ENCODE data around the gene TFDP2. TPM values are rescaled to one million over a fixed set of nuclear protein-coding genes. Genes with fewer than 3 reads are reported as not detected.
"Not testable (repeated sequence)": the region's sequence is repeated elsewhere in the genome, so short reads cannot be mapped to it uniquely, and the experiment has no call there.

Gene TFDP2
- total and polyA plus RNA-seq, 9 donors: 21.3 to 43.7 (median 34.7) TPM

DNA sequence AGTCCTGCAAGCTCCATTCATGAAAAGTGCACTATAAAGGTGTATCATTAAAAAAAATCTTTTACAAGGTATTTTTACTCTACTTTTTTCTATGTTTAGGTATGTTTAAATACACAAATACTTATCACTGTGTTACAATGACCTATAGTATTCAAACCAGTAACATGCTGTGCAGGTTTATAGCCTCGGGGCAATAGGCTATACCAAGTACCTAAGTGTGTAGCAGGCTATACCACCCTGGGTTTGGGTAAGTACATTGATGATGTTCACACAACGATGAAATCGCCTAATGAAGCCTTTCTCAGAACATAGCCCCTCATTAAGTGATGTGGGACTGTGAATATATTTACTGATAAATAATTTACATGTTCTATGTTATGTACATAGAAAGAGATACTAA, 168.3 kb downstream of the TFDP2 start:
- Histone ChIP-seq H3K4me3 (ENCODE audit: low read length) (no peak overlapping the region), H3K4me1 (ENCODE audit: control insufficient read depth, insufficient read depth, low read length) (no peaks in the 10 kb centered on the region), H3K27ac (ENCODE audit: low read length) (no peak overlapping the region), H3K9me3 (replicated peaks; ENCODE audit: control insufficient read depth, low read depth, low read length) (no peaks in the 10 kb centered on the region), H3K27me3 (ENCODE audit: control insufficient read depth, insufficient read depth, low read length) (no peaks in the 10 kb centered on the region), H3K36me3 (ENCODE audit: control insufficient read depth, insufficient read depth, low read length) (peaks cover 2% of the 10 kb centered on the region)
- WGBS (ENCODE audit: insufficient coverage): no CpG with 5 or more reads among the region's 3 CpGs
- no peak for DNase-seq

DNA sequence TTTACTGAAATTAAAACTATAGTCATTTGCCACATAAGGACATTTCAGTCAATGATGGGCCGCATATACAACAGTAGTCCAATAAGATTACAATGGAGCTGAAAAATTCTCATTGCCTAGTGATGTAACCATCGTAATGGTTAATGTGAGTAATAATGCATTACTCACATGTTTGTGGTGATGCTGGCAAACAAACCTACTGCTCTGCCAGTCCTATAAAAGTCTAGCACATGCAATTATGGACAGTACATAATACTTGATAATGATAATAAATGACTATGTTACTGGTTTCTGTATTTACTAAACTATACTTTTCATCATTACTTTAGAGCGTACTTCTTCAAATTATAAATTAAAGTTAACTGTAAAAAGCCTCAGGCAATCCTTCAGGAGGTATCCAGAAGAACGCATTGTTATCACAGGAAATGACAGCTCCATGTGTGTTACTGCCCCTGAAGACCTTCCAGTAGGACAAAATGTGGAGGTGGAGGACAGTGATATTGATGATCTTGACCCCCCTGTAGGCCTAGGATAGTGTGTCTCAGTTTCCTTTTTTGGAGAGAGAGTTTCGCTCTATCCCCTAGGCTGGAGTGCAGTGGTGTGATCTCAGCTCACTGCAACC, 170.2 kb downstream of the TFDP2 start:
- Histone ChIP-seq H3K27me3 (ENCODE audit: control insufficient read depth, insufficient read depth, low read length) (no peaks in the 10 kb centered on the region), H3K27ac (ENCODE audit: low read length) (no peak overlapping the region), H3K4me1 (ENCODE audit: control insufficient read depth, insufficient read depth, low read length) (no peaks in the 10 kb centered on the region), H3K9me3 (replicated peaks; ENCODE audit: control insufficient read depth, low read depth, low read length) (no peaks in the 10 kb centered on the region), H3K36me3 (ENCODE audit: control insufficient read depth, insufficient read depth, low read length) (no peaks in the 10 kb centered on the region), H3K4me3 (ENCODE audit: low read length) (no peak overlapping the region)
- 67% methylated on average over 1 of the region's 5 CpGs for WGBS (ENCODE audit: insufficient coverage)
- no peak for DNase-seq

DNA sequence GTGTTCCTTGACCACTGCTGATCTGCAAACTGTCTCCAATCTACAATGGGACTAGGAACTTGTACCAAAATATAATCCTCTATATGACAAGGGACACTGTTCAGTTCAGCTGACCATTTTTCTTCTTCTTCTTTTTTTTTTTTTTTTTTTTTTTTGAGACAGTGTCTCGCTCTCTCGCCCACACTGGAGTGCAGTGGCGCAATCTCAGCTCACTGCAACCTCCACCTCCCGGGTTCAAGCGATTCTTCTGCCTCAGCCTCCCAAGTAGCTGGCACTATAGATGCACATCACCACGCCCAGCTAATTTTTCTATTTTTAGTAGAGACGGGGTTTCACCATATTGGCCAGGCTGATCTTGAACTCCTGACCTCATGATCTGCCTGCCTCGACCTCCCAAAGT, 174.6 kb downstream of the TFDP2 start:
- H3K9me3 ChIP-seq (replicated peaks; ENCODE audit: control insufficient read depth, low read depth, low read length); H3K27me3 ChIP-seq (ENCODE audit: control insufficient read depth, insufficient read depth, low read length); H3K27ac ChIP-seq (ENCODE audit: low read length); DNase-seq; H3K36me3 ChIP-seq (ENCODE audit: control insufficient read depth, insufficient read depth, low read length); H3K4me3 ChIP-seq (ENCODE audit: low read length); H3K4me1 ChIP-seq (ENCODE audit: control insufficient read depth, insufficient read depth, low read length): not testable (repeated sequence)
- 100% methylated on average over 6 of the region's 8 CpGs for WGBS (ENCODE audit: insufficient coverage)

DNA sequence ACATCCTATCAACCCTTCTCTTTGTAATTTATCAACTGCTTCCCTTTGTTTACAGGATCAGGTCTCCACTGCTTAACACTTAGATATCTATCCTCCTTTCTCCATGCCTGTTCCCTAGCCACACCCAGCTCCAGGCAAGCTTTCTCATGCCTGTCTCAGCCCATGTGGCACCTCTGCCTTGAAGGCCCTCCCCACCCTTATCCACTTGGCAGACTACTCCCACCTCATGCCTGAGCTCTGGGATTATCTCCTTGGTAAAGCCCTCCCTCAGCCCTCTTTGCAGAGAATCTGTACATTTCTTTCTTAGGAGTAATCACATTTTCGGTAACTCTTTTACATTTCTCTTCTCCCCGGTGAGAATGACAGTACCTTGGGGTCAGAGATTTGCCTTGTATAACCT, 176.9 kb downstream of the TFDP2 start:
- WGBS (ENCODE audit: insufficient coverage): no CpG with 5 or more reads among the region's 2 CpGs
- Histone ChIP-seq H3K4me1 (ENCODE audit: control insufficient read depth, insufficient read depth, low read length) (no peaks in the 10 kb centered on the region), H3K4me3 (ENCODE audit: low read length) (no peak overlapping the region), H3K27ac (ENCODE audit: low read length) (no peak overlapping the region), H3K36me3 (ENCODE audit: control insufficient read depth, insufficient read depth, low read length) (peaks cover 7% of the 10 kb centered on the region), H3K9me3 (replicated peaks; ENCODE audit: control insufficient read depth, low read depth, low read length) (no peaks in the 10 kb centered on the region), H3K27me3 (ENCODE audit: control insufficient read depth, insufficient read depth, low read length) (no peaks in the 10 kb centered on the region)
- DNase-seq: no peak

DNA sequence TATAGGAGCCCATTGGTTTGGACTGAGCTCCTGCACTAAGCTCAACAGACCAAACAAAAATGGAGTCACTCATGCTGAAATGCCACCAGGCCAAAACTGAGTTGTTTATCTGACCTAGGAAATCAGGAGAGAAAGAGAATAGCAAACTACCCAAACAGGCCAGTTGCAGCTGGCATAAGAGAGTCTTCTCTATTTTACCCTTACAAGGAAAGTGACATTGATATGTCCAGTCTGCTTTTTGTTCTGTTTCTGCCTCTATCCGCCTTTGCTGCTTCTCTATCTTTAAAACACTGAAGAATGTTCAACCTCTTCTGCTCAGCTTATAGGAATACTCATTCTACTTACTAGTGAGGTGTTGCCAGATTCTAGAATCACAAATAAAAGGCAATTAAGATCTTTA, 177.8 kb downstream of the TFDP2 start:
- no CpG with 5 or more reads among the region's 1 CpG for WGBS (ENCODE audit: insufficient coverage)
- H3K36me3 ChIP-seq (ENCODE audit: control insufficient read depth, insufficient read depth, low read length): peaks cover 7% of the 10 kb centered on the region

DNA sequence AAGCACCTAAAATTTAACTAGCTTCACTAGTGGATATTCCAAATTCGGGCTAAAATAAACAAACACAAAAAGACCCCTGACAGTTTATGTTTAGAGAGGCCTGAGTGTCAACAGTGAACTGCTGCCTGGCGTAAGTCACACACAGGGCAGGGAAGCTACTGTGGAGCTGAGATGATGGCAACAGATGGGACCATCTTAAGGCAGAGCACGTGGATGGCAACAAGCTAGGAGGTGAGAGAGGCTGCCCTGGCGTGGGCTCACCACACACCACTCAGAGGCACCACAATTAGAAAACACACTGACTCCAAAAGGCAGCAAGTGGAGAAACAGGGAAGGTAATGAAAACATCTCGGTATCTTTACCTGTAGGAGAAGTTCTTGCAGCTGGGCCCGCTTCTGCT, 179.6 kb downstream of the TFDP2 start:
- no peak overlapping the region for H3K4me3 ChIP-seq (ENCODE audit: low read length)
- no CpG with 5 or more reads among the region's 6 CpGs for WGBS (ENCODE audit: insufficient coverage)

More for the DNA sequence above, 177.8 kb downstream of the TFDP2 start:
- no peak for DNase-seq
- Histone ChIP-seq H3K4me1 (ENCODE audit: control insufficient read depth, insufficient read depth, low read length) (no peaks in the 10 kb centered on the region), H3K27ac (ENCODE audit: low read length) (no peak overlapping the region), H3K9me3 (replicated peaks; ENCODE audit: control insufficient read depth, low read depth, low read length) (no peaks in the 10 kb centered on the region), H3K27me3 (ENCODE audit: control insufficient read depth, insufficient read depth, low read length) (no peaks in the 10 kb centered on the region), H3K4me3 (ENCODE audit: low read length) (no peak overlapping the region)

DNA sequence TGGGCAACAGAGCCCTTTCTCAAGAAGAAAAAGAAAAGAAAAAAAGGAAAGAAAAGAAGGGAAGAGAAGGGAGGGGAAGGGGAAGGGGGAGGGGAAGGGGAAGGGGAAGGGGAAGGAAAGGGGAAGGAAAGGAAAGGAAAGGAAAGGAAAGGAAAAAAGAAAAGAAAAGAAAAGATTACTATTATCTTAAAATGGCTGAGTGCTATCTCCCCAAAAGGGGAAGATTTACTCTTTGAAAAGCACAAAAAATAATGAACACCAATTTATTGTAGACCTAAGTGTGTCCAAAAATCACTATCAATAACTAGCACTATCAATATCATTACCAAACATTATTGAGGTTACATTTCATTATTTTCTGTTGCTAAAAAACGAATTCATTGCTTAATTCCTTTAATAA, 183.9 kb downstream of the TFDP2 start:
- no CpG with 5 or more reads among the region's 1 CpG for WGBS (ENCODE audit: insufficient coverage)
- H3K36me3 ChIP-seq (ENCODE audit: control insufficient read depth, insufficient read depth, low read length): peaks cover 15% of the 10 kb centered on the region
- no peak overlapping the region for H3K4me3 ChIP-seq (ENCODE audit: low read length)
- H3K27ac ChIP-seq (ENCODE audit: low read length): no peak overlapping the region
- no peaks in the 10 kb centered on the region for H3K27me3 ChIP-seq (ENCODE audit: control insufficient read depth, insufficient read depth, low read length)
- H3K9me3 ChIP-seq (replicated peaks; ENCODE audit: control insufficient read depth, low read depth, low read length): no peaks in the 10 kb centered on the region
- no peaks in the 10 kb centered on the region for H3K4me1 ChIP-seq (ENCODE audit: control insufficient read depth, insufficient read depth, low read length)
- no peak for DNase-seq

More for the DNA sequence above, 179.6 kb downstream of the TFDP2 start:
- no peak for DNase-seq
- H3K27me3 ChIP-seq (ENCODE audit: control insufficient read depth, insufficient read depth, low read length): no peaks in the 10 kb centered on the region
- H3K36me3 ChIP-seq (ENCODE audit: control insufficient read depth, insufficient read depth, low read length): peaks cover 7% of the 10 kb centered on the region
- H3K27ac ChIP-seq (ENCODE audit: low read length): no peak overlapping the region
- H3K4me1 ChIP-seq (ENCODE audit: control insufficient read depth, insufficient read depth, low read length): no peaks in the 10 kb centered on the region
- no peaks in the 10 kb centered on the region for H3K9me3 ChIP-seq (replicated peaks; ENCODE audit: control insufficient read depth, low read depth, low read length)

DNA sequence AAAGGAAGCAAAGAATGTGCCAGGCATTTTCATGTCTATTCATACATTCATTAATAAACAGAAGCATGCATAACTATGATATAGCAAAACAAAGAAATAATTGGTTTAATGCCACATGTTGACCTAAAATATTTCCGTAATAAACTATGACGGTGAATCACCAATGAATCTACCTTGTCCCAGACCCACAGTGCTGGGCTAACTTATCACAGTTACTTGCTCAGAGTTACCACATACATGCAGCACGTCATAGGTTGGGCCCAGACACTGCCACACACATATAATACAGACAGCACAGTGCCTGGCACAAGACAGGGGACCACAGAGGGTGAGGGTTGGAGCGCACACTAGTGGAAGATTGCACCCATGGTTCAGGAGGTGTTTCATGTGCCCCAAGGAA, 186.0 kb downstream of the TFDP2 start:
- peaks cover 14% of the 10 kb centered on the region for H3K36me3 ChIP-seq (ENCODE audit: control insufficient read depth, insufficient read depth, low read length)
- no peak for DNase-seq
- no peaks in the 10 kb centered on the region for H3K4me1 ChIP-seq (ENCODE audit: control insufficient read depth, insufficient read depth, low read length)
- WGBS (ENCODE audit: insufficient coverage): 94% methylated on average over 2 of the region's 4 CpGs
- no peak overlapping the region for H3K27ac ChIP-seq (ENCODE audit: low read length)
- no peaks in the 10 kb centered on the region for H3K9me3 ChIP-seq (replicated peaks; ENCODE audit: control insufficient read depth, low read depth, low read length)
- H3K4me3 ChIP-seq (ENCODE audit: low read length): no peak overlapping the region
- H3K27me3 ChIP-seq (ENCODE audit: control insufficient read depth, insufficient read depth, low read length): no peaks in the 10 kb centered on the region

DNA sequence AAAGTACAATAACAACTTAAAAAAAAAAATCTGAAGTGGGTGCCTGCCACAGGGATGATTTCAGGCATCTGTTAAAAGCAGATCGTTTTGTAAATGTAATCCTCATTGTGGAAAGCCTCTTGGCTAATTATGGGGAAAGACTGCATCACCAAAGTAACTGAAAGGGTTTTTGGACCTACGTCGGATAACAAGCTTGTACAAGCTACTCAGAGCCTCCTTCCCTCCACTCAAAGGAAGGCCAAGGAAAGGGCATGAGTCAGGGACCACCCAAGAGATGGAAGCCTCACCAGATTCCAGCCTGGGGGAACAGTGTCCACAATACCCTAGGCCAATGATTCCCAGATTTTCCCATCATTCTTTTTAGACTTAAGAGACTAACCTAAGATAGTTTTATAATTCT, 188.6 kb downstream of the TFDP2 start:
- DNase-seq: peak; percentile 65
- 10% methylated on average over 2 of the region's 3 CpGs for WGBS (ENCODE audit: insufficient coverage)
- no peaks in the 10 kb centered on the region for H3K4me1 ChIP-seq (ENCODE audit: control insufficient read depth, insufficient read depth, low read length)
- no peak overlapping the region for H3K4me3 ChIP-seq (ENCODE audit: low read length)
- no peak overlapping the region for H3K27ac ChIP-seq (ENCODE audit: low read length)
- no peaks in the 10 kb centered on the region for H3K9me3 ChIP-seq (replicated peaks; ENCODE audit: control insufficient read depth, low read depth, low read length)
- H3K36me3 ChIP-seq (ENCODE audit: control insufficient read depth, insufficient read depth, low read length): peaks cover 20% of the 10 kb centered on the region
- H3K27me3 ChIP-seq (ENCODE audit: control insufficient read depth, insufficient read depth, low read length): no peaks in the 10 kb centered on the region

DNA sequence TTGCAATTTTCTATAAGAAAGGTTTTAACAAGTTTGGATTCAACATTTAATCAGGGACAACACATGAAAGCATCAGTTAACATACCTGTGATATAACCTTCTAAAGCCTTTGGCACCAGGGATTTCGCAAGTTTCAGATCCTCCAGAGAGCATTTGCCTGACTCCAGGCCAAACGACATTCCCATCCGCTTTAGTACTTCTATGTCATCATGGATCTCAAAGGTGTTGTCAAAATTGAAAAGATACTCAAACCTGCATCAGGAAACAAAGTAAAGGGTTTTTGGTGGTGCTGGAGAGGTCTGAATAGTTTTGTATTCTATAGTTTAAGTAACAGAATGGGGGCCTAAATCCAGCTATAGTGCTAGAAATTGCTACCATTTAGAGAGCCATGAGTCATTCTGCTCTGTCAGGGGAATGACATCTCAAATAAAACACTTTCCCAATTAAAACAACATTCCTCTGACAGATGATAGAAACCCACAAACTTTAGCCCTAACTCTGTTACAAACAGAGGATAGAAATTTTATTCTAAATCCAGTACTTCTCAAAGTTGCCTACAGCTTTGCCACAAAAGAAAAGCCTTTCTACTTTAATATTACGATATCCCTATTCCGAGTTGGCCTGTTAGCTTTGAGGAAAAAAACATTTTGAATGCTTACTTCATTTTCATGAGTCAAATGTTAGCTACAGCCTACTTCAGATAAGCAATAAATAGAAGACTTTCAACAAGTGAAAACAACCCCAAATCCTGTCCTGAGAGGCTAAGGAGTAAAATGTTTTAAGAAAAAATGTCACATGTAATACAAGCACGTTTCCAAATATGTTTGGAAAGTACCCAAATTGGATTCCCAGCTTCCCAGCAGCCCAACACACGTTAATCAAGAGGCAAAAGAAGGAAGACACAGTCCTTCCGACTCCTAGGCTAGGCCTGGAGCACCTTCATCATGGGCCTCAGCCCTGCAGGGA, 189.5 kb downstream of the TFDP2 start:
- Histone ChIP-seq H3K4me1 (ENCODE audit: control insufficient read depth, insufficient read depth, low read length) (peaks cover 5% of the 10 kb centered on the region), H3K36me3 (ENCODE audit: control insufficient read depth, insufficient read depth, low read length) (peaks cover 20% of the 10 kb centered on the region), H3K27ac (ENCODE audit: low read length) (peak overlapping the region; percentile 22), H3K9me3 (replicated peaks; ENCODE audit: control insufficient read depth, low read depth, low read length) (no peaks in the 10 kb centered on the region), H3K27me3 (ENCODE audit: control insufficient read depth, insufficient read depth, low read length) (no peaks in the 10 kb centered on the region), H3K4me3 (ENCODE audit: low read length) (no peak overlapping the region)
- WGBS (ENCODE audit: insufficient coverage): no CpG with 5 or more reads among the region's 8 CpGs
- DNase-seq: peak; percentile 61

All from muscle of leg (tissue), 11 donors.